NCI-H2171 treated with DMSO at 0.1 percent for 48 hours (cell line): ENCODE measurements around the gene NR1H2.
A peak's percentile ranks its signal among the peaks of the same experiment; 100 is the strongest.
"Not testable (repeated sequence)": the region's sequence is repeated elsewhere in the genome, so short reads cannot be mapped to it uniquely, and the experiment has no call there.

Experiments used
- DNase-seq: peaks from one replicate; lab custom pipeline; 2025; lab: John Stamatoyannopoulos, UW

NR1H2 gene

DNA sequence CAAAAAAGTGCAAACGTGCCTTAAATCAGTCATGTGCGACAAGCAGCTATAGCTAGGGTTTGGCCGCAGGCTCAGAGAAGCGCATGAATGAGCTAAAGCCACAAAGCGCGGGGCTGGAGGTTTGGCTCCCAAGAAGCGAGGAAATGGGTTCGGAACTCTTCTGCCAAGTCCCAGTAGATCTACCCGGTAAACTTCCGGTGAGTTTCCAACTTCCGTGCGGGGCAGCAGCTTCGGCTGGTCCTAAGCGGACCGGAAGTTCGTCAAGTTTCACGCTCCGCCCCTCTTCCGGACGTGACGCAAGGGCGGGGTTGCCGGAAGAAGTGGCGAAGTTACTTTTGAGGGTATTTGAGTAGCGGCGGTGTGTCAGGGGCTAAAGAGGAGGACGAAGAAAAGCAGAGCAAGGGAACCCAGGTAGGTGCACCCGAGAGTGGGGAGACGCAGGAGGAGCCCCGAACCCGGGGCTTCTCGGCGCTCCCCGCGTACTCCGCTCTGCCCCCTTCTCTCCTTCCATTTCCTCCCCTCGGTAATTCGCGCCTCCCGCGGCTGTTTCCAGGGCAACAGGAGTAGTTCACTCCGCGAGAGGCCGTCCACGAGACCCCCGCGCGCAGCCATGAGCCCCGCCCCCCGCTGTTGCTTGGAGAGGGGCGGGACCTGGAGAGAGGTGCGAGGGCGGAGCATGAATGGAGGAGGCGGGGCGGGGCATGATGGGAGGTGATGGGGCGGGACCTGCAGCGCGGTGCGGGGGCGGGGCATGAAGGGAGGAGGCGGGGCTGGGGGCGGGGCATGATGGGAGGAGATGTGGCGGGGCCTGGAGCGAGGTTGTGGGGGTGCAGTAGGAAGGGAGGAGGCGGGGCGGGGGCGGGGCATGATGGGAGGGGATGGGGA, at the start of gene NR1H2:
NR1H2 (plus strand) TSS at position 292 of the 885 bp plus-strand sequence. CDS start 1,149 bp downstream, outside the sequence.
- DNase-seq, result peak; percentile 96

DNA sequence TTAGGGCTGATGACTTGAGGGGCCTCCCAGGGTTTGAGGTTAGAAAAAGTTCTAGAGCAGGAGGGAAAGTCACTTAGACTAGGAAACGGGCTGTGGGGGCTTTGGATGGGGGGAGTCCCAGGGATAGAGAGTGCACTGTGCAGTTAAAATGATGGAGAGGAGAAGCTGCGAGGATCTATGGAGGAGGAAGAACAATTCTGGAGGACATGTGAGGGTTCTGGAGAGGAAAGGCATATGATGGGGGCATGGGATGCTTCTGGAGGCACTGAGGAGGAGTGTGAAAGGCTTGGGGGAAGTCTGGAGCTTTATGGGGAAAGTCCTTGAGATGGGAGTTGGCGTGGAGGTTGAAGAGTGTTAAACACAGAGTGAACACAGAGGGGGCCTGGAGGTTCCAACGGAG, 49.2 kb upstream of the NR1H2 start:
- no peak for DNase-seq

DNA sequence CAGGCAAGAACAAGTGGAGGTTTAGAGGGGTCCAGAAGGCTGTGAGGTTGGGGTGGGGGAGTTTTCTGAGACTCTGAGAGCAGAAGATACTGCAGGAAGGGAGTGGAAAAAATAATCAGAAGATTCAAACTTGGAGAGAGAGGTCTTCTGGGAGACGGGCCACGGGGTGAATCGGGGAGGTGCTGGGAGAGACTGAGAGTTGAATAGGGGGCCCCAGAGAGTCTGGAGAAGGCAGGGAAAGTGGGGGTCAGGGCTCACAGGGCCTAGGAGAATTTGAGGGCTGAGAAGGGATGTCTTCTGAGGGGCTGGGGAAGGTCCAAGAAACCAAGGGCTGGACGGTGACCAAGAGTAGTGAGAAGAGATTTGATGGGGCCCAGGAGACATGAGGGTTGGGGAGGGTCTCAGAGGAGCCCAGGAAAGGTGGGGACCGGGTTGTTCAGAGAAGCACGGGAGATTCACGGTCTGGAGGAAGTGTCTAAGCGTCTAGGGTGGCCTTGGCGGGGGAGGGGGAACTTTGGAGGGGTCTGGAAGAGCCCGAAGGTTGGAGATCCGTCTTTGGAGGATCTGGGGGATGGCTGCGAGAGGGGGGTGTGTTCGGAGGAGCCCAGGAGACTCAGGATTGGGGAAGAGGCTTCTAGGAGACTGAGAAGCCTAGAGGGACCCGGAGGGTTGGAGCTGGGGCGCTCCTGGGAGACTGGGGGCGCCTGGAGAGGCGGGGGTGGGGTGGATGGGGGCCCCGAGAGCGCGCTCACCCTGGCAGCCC, 48.6 kb upstream of the NR1H2 start:
- DNase-seq, result no peak

DNA sequence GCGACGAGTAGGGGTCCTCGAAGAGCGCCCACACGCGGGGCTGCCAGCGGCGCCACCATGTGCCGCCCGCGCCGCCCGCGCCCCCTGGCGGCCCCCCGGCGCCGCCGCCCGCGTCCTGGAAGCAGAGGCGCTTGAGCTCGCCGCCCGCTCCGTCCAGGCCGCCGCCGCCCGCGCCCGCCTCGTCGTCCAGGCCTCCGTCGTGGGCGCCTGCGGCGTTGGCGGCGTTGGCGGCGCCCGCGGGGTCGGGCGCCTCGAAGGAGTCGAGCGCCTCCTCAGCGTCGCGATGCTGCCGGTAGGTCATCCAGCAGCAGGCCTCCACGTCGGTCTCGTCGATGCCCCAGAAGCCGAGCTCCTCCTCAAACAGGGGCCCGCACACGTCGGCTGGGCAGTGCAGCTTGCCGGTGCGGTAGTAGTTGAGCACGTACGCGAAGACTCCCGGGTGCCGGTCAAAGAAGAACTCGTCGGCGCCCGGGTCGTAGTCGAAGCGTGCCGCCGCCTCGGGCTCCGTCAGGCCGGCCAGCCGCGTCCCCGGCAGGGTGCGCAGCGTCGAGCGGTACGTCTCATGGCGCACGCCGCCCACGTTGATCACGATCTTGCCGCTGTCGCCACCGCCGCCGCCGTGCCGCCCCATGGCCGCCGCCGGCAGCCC, 47.9 kb upstream of the NR1H2 start:
- peak; percentile 29 for DNase-seq

DNA sequence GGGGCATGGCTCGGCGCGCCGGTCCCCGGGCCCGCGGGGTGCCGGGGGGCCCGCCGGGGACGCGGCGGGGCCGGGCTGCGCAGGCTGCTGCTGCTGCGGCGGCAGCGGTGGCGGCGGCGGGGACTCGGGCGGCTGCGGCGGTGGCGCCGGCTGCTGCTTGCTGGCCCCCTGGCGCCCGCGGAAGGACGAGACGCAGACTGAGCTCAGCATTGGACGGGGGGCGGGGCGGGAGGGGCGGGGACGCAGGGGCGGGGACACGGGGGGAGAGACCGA, 47.4 kb upstream of the NR1H2 start:
- no peak for DNase-seq

DNA sequence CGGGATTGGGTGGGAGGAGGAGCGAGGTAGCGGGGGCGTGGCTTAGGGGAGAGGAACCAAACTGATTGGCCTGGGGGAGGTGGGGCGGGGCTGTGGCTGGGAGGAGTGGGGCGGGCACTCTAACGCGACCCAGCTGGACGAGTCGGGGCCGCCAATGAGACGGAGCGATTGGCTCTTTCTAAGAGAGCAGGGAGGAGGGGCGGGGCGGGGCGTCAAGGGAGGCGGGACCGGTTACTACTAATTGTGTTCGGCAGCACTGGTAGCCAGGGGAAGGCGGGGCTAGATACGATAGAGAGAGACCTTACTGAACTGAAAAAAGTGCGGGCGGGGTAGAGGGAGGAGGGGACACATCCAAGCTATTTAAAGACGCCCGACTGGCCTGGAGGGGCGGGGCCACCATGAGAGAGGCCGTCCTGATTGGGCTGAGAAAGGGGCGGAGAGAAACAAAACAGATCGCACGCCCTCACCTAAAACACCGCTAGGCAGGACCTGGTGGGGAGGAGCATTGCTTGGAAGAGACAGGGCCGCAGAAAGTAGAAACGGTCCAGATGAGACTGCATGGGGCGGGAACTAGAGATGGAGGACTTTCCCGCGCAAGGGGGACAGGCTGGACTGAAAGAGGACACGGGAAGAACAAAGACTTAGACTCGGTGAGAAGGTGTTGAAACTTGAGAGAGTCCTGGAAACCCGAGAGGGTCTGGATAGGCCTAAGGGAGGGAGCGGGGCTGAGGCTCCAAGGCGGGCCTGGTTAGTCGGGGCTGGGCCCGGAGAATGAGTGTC, 46.9 kb upstream of the NR1H2 start, which contains the start of gene KCNC3:
KCNC3 (minus strand) TSS at position 232 of the 780 bp plus-strand sequence. CDS start 295 bp downstream, outside the sequence.
- DNase-seq, result peak; percentile 100

DNA sequence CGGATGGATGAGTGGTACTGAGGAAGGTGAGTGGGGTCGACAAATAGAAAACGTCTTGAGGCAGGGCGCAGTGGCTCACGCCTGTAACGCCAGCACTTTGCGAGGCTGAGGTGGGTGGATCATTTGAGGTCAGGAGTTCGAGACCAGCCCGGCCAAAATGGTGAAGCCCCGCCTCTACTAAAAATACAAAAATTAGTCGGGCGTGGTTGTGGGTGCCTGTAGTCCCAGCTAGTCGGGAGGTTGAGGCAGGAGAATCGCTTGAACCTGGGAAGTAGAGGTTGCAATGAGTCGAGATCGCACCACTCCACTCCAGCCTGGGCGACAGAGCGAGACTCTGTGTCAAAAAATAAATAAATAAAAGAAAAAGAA, 46.3 kb upstream of the NR1H2 start:
- not testable (repeated sequence) for DNase-seq

DNA sequence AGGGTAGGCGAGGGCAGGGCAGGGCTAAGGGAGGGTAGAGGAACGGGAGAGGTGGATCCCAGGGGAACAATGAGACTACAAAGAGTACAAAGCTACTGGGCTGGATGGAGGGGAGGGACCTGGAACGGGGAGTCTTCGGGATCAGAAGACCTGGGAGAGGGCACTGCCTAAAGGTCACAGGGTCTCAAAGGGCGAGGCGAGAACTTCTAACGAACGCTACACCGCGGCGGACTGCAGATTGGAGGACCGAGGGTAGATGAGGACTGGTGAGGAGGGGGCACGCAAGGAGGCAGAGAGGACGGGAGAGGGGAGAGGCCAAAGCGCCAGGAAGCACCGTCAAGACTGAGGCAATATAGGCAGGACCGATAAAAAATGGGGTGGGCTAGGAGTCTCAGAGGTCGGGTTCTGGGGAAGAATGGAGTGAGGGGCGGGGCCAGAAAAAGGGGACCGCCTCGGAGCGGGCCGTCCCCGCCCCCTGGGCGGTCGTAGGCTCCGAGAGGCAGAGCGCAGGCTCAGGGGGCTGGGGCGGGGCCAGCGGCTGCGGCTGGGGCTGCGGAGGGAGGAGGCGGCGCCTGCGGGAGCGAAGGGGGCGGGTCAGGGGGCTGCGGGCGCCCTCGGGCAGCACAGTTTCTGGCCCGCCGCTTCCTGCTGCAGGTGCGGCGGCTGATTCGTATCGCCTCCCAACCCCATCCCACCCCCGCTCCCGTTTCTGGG, 45.7 kb upstream of the NR1H2 start:
- DNase-seq, result peak; percentile 91

DNA sequence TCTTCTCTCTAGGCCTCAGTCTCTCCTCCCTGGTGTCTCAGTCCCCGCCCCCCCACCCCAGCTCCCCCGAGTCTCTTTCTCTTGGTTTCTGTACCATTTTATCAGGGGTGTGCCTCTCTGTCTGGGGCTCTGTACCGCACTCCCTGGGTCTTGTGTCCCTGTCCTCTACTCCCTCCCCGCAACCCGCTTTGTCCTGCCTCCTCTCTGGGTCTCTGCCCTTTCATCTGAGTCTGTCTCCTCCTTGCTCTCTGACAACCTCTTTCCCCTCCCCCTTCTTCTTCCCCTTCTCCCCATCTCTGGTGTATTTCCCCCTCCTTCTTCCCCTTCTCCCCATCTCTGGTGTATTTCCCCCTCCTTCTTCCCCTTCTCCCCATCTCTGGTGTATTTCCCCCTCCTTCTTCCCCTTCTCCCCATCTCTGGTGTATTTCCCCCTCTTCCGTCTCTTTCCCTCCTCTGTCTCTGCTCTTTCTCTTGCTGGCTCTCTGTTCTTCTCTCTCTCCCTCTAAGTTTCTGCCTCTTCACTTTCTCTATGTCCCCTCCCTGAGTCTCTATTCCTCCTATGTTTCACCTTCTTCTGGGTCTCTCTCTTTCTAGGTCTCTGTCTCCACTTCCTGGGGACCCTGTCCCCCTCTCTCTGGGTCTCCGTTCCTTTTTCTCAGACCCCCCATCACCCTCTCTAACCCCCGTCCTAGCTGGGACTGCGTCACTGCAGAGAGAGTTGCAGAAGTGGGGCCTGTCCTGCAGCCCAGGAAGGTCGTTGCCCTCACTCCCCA, 44.9 kb upstream of the NR1H2 start:
- DNase-seq, result no peak

DNA sequence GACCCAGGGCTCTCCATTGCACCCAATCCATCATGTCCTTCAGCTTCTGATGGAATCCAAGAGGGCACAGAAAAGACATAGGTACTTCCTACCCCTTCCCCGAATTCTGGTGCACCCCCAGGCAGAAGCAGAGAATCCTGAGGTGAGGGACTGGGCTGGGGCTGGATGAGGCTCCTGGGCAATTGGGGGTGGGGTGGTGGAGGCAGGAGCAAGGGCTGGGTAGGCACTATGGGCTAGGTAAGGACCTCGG, 44.3 kb upstream of the NR1H2 start:
- DNase-seq, result no peak

DNA sequence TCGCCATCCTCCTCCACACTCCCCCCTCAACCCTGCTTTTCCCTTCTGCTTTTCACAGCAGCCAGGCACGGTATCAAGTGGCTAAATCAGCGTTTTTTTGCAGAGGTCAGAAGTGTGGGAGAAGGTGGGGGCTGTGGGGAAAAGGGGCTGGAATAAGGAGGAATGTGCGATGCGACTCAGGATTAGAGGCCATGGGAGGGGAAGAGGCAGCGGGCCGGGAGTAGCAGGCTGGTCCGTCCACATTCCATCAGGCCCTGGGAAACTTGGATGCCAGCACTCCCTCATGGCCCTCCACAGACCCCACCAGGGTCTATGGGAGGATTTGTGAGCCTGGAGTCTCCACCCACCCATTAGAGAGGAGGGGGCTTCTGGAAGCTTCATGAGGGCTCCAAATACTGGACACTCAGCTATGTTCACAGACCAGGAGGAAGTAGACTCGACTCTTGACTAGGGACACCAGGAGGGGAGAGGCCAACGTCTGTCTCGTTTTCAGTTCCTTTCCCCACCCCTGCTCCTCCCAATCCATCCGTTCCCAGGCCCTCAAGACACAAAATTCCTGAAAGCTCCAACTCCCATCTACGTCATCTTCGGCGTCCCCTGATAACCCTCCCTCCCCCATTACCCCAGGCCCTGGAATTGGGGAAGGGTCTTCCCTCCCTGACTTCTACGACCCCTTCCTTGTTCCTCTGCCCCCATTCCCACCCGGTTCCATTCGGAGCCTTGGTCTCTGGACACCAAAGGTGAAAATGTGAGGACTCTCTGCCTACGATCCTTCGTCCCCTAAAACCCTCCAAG, 43.8 kb upstream of the NR1H2 start:
- no peak for DNase-seq

DNA sequence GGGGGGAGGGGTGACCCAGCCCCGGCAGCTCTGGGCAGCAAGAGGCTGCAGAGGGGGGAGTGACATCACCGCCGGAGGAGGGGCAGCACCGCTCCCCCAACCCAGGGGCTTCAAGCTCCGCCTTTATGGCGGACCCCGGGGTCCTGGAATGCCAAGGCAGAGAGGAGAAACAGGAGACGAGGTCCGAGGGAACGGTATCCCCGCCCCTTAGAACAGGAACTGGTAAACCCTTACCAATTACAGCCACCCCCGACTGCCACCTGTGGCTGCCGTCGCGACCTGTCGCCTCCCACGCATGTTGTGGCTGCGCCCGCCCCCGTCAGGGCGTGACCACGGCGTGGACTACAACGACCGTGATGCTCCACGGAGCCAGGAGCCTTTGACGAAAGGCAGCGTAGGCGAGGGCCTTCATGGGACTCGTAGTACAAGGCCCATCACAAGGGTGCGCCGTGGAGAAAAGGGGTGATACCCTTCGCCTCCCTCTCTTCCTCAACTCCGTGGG, 43.0 kb upstream of the NR1H2 start:
- peak; percentile 91 for DNase-seq

DNA sequence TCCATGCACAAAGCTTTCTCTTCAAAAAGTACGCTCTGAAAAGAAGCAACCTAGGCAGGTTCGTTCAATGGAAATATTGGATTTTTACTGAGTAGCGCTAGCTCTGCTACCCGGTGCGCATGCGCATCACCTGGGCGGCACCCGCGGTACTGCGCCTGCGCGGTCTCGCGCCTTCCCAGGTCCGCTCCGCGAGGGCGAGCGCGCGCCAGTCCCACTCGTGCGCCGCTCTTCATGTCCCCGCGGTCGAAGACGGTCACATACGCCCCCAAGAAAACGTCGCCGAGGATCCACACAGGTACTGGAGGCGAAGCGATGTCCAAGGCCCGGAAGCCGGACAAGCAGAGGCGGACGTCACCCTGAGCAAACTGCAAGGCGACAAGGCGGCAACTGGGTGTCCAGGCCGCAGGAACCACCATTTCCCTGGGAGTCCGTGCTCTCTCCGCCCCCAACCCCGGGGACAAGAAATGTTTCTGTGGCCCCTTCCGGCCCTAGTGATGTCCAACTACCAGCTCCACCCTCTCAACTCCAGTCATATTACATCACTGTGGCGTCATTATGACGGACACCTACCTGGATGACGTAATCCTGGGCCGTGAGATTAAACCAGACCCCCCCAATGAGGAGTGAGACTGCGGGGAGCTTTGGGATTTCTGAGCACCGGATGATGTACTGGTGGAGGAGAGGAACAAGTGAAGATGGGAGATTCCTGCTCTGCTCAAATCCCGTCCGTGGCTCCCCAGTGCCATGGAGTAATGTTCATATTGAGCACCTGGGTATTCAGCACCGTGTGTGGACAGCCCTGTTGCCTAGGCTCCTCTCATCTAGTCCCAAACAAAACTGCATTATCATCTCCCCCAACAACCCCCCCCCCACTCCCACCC, 42.3 kb upstream of the NR1H2 start:
- peak; percentile 68 for DNase-seq

DNA sequence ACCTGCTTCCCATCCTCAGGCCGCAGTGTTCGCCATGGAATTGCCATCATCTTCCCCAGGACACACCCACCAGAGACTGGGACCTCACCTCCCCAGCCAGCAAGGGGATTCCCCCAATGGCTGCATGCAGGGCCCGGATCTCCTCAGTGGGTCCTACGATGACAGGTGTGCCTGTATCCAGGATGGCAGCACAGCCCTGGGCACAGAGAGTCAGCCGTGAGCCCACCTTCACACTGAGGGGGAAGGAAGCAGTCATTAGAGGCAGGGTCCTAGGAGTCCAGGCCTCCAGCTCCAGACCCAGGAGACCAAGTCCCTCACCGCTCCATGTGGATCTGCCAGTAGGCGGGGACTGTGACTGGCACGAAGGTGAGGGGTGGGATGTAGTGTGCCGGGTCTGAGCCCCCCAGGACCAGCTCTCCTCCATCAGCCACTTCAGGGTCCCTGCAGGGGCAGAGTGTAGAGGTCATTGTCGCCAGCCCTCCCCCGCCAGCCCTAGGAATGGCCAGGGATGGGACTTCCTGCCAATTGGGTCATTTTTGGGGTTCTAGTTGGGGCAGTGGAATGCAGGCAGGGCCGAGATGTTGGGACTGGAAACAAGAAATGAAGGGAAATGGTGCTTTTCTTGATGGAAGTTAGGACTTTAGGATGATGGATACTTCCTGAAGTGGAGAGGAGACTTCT, 41.4 kb upstream of the NR1H2 start:
- no peak for DNase-seq

DNA sequence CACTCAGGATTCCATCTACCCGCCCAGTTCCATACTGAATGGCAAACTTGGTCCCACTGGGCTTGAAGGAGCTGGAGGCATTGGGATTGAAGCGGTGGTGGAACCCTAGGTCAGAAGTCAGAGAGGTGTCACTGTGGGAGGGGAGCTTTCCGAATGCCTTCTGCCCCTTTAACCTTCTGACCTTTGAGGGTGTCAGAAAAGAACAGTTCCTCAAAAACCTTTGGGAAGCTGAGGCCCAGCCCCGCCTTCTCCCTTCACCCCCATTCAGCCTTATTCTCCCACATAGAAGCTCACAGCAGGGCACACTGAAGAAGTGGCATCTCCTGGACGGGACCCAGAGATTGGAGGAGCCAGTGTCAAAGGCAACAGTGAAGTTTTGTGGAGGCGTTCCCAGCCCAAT, 39.2 kb upstream of the NR1H2 start:
- not testable (repeated sequence) for DNase-seq

DNA sequence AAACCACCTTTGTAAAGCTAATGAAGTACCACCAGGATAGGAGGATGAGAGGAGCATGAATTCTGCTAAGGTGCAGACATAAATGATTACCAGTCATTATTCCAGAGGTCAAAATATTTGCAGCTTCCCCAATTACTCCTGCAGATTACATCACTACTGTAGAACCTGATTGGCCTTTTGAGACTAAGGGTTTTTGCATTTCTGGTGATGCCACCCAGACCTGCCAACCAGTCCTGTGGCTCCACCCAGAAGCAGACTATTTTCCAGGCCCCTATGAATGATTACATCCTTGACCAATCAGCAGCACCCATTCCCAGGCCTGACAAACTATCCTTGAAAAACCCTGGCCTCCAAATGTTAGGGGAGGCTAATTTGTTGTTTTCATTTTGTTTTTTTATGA, 35.9 kb upstream of the NR1H2 start:
- DNase-seq, result no peak

DNA sequence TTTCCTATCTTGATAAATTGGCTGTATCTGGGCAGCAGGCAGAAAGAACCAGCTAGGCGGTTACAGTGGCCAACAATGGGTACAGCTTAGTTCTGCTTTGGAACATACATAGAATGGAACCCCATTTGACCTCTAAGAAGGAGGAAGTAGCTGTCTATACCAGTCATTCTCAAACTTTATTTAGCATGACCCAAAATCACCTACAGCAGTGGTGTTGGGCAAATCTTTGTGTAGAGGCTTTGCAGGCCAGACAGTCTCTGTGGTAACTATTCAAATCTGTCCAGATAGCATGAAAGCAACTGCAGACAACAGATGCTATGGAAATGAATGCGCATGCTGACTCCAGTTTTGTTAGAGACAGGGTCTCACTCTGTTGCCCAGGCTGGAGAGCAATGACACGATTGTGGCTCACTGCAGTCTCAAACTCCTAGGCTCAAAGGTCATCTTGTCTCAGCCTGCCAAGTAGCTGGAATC, 35.1 kb upstream of the NR1H2 start:
- no peak for DNase-seq

DNA sequence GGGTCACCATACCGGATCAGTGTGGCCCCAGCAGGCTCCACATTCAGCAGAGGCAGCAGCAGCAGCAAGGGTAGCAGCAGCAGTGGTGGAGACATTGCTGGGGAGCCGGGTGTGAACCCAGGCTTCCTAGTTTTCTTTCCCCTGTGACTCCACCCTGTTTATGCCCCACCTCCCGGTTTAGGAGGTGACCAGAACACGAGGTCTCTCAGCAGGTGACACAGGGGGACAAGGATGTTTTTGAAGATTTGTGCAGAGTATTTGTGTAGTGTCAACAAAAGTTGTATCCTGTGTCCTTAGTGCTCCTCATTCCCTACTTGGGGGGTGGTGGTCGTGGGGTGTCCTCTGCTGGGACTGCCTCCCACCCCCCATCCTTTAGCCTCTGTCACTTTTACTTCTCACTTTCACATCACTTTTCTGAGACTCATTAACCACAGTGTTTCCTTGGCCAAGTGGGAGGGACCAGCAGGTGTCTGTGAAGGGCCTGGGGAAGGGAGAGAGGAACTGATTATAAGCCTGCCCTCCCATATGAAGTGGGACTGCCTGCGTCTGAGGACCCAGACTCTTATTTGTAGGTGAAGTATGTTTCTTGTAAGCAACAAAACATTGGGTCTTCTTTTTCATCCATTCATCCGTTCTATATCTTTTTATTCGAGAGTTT, 31.5 kb upstream of the NR1H2 start:
- no peak for DNase-seq
